Prostate gland (tissue), 2 donors: ENCODE data around the gene SAXO2. TPM values are rescaled to one million over a fixed set of nuclear protein-coding genes. Genes with fewer than 3 reads are reported as not detected.
"Not testable (repeated sequence)": the region's sequence is repeated elsewhere in the genome, so short reads cannot be mapped to it uniquely, and the experiment has no call there.

Source experiments
- DNase-seq: peaks from one replicate; pipeline ENCODE4 v3.0.0-alpha.2; 2019; ENCODE audit warnings: low spot score
- H3K27ac ChIP-seq, 2 donors: fragments of 200-600 bp; sonication (generic); 2 replicates each; pipeline ENCODE4 v1.5.1; 2017 to 2019
- H3K27me3 ChIP-seq: fragments of 200-600 bp; sonication (generic); replicated peaks from 2 replicates; pipeline ENCODE4 v1.5.1; 2019; ENCODE audit not compliant: insufficient read depth
- H3K36me3 ChIP-seq, 2 donors: fragments of 200-600 bp; sonication (generic); 1 replicate in 1 of 2; 2 replicates in 1 of 2; pipeline versions ENCODE4 v1.5.1 to v1.8.1; 2017 to 2019
- H3K4me1 ChIP-seq: fragments of 200-600 bp; sonication (generic); replicated peaks from 2 replicates; pipeline ENCODE4 v1.5.1; 2019
- H3K4me3 ChIP-seq, 2 donors: fragments of 200-600 bp; sonication (generic); 2 replicates each; pipeline ENCODE4 v1.5.1; 2017 to 2019
- H3K9me3 ChIP-seq: fragments of 200-600 bp; sonication (generic); 2 replicates; pipeline ENCODE4 v1.5.1; 2017
- POLR2A ChIP-seq: fragments of 450-650 bp; IDR thresholded peaks from one replicate; pipeline ENCODE4 v1.6.1; 2016; ENCODE audit warnings: antibody characterized with exemption, mild to moderate bottlenecking
- POLR2AphosphoS5 ChIP-seq: sonication (generic); formaldehyde crosslinking; IDR thresholded peaks from one replicate; pipeline ENCODE4 v1.6.1; 2017; ENCODE audit warnings: antibody characterized with exemption
- WGBS: methylation state at CpG from one replicate; pipeline ENCODE4 v1.1.5; 2018; 5-methylcytosine and 5-hydroxymethylcytosine counted together
- intact Hi-C: fragments of 100-400 bp; cut with DNase I; formaldehyde crosslinking; loops from one replicate; pipeline ENCODE4 v1.14.2; 2022
- total RNA-seq, 2 donors: library from RNA; depleted of rRNA; stranded (reverse); fragments of >200 nt; gene quantifications; one replicate each; pipeline ENCODE4 v1.1.0, GENCODE V29; 2016
- TF ChIP-seq, protein P1 (sequence below), 4 experiments: fragments of 200-600 bp in 2 of 4; fragments of 450-650 bp in 2 of 4; sonication (generic) in 2 of 4; IDR thresholded peaks; 1 replicate in 3 of 4; 2 replicates in 1 of 4; pipeline ENCODE4 v1.5.1; 2016 to 2019; ENCODE audit warnings: antibody characterized with exemption in 4 of 4, mild to moderate bottlenecking in 2 of 4, moderate library complexity in 2 of 4

SAXO2 gene
- total RNA-seq, 2 donors from 2014 or later = 4.0 to 4.3 TPM

- Histone ChIP-seq H3K4me1 (no peaks in the 10 kb centered on the region), H3K9me3 (no peaks in the 10 kb centered on the region), H3K27ac (no peak overlapping the region), H3K27me3 (no peaks in the 10 kb centered on the region), H3K36me3 (no peaks in the 10 kb centered on the region), H3K4me3 (no peak overlapping the region)
- TF ChIP-seq POLR2AphosphoS5 = no peak
- no peak for TF ChIP-seq POLR2A
- TF ChIP-seq, protein P1, sequence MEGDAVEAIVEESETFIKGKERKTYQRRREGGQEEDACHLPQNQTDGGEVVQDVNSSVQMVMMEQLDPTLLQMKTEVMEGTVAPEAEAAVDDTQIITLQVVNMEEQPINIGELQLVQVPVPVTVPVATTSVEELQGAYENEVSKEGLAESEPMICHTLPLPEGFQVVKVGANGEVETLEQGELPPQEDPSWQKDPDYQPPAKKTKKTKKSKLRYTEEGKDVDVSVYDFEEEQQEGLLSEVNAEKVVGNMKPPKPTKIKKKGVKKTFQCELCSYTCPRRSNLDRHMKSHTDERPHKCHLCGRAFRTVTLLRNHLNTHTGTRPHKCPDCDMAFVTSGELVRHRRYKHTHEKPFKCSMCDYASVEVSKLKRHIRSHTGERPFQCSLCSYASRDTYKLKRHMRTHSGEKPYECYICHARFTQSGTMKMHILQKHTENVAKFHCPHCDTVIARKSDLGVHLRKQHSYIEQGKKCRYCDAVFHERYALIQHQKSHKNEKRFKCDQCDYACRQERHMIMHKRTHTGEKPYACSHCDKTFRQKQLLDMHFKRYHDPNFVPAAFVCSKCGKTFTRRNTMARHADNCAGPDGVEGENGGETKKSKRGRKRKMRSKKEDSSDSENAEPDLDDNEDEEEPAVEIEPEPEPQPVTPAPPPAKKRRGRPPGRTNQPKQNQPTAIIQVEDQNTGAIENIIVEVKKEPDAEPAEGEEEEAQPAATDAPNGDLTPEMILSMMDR (IDR thresholded peaks at IDR 0.05) = no peak
- intact Hi-C loops = no loop called here
- no peak for DNase-seq
- WGBS = 84% methylated on average over 7 of the region's 9 CpGs
Observed at GRCh38 chr15:82314769-82315518, 52.3 kb downstream of the SAXO2 start.

DNA sequence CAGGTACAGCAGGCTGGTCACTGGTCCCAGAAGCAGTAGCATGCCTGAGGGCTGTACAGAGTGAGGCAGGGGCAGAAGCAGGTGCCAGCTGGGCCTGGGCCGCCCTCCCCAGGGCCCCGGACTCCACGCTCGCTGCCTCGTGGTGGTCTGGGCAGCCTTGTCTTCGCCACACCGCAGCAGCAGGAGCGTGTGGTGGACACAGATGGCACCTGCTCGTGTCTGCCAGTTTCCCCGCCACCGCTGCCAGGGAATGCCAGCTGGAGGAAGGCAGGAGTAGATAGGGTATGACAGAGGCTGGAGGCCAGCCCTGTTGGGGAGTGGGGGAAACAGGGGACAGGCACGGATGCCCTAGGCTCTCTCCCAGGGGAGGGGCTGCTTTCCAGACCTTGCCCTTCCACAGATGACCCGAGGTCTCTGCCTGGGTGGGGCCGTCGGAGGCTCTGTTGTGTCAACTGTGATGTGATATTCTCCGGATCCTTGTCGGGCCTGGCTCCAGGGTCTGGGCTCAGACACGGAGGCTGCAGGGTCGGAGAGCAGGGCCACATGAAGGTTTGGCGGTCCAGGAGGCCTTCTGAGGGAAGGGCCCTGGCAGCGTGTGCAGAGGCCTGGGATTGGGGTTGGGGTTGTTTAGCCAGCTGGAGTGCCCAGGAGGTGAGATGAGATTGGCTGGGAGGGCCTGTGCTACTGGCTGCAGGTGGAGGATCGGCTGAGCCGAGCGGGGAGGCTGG is 53.1 kb downstream of the SAXO2 start:
- Histone ChIP-seq H3K4me3 (no peak overlapping the region), H3K36me3 (no peaks in the 10 kb centered on the region), H3K9me3 (no peaks in the 10 kb centered on the region), H3K4me1 (no peaks in the 10 kb centered on the region), H3K27ac (no peak overlapping the region), H3K27me3 (no peaks in the 10 kb centered on the region)
- 84% methylated on average over 23 of the region's 24 CpGs for WGBS
- no peak for DNase-seq
- TF ChIP-seq, protein P1 (IDR thresholded peaks at IDR 0.05) = no peak
- no peak for TF ChIP-seq POLR2AphosphoS5
- no peak for TF ChIP-seq POLR2A
- intact Hi-C loops = no loop called here

- DNase-seq, H3K27me3 ChIP-seq, intact Hi-C loops, H3K9me3 ChIP-seq, H3K36me3 ChIP-seq, H3K27ac ChIP-seq, H3K4me1 ChIP-seq, H3K4me3 ChIP-seq: not testable (repeated sequence)
- WGBS = 97% methylated on average over 19 of the region's 23 CpGs
Observed at GRCh38 chr15:82316247-82317090, 53.9 kb downstream of the SAXO2 start.

DNA sequence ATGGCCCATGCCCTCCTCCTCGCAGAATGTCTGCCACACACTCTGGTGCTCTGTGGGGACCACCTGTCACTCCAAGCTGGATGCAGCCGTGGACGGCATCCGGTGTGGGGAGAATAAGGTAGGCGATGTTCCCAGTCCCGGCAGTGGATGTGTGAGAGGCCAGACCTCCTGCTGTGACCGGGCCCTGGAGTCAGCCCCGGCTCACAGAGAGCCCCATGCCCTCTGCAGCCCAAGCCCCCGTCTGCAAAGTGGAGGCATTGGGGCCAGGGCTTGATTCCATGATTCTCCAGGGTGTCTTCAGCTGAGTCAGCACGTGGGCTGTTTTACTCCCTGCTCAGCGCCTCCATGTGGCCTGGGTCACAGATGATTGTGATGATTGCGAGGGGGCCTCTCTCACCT is 54.5 kb downstream of the SAXO2 start:
- no peak for DNase-seq
- Histone ChIP-seq H3K27ac (no peak overlapping the region), H3K4me3 (no peak overlapping the region), H3K27me3 (no peaks in the 10 kb centered on the region), H3K36me3 (no peaks in the 10 kb centered on the region), H3K4me1 (no peaks in the 10 kb centered on the region), H3K9me3 (no peaks in the 10 kb centered on the region)
- no peak for TF ChIP-seq POLR2AphosphoS5
- whole genome bisulfite sequencing = 89% methylated on average over 12 of the region's 12 CpGs
- intact Hi-C loops = no loop called here

DNA sequence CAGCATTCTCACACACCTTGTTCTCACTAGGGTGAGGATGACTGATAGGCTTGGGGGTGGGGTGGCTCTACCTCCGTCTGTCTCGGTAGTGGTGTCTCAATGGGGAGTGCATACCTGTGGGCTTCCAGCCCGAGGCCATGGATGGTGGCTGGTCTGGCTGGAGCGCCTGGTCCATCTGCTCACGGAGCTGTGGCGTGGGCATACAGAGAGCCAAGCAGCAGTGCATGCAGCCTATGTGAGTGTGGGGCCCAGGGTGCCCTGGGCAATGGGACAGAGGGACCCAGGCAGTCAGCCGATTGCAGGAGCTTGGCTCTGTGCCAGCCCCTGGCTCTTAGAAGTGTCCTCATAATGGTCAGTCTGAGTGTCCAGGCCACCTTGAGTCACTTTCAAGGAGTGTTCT is 54.9 kb downstream of the SAXO2 start:
- DNase-seq, H3K4me3 ChIP-seq, intact Hi-C loops, H3K4me1 ChIP-seq, H3K27ac ChIP-seq, H3K9me3 ChIP-seq, H3K36me3 ChIP-seq, H3K27me3 ChIP-seq: not testable (repeated sequence)
- WGBS = 91% methylated on average over 5 of the region's 7 CpGs

- DNase-seq, intact Hi-C loops, H3K9me3 ChIP-seq, H3K4me1 ChIP-seq, H3K27me3 ChIP-seq, H3K4me3 ChIP-seq, H3K27ac ChIP-seq, H3K36me3 ChIP-seq: not testable (repeated sequence)
- WGBS = 90% methylated on average over 7 of the region's 8 CpGs
Observed at GRCh38 chr15:82318281-82318680, 55.7 kb downstream of the SAXO2 start.

DNA sequence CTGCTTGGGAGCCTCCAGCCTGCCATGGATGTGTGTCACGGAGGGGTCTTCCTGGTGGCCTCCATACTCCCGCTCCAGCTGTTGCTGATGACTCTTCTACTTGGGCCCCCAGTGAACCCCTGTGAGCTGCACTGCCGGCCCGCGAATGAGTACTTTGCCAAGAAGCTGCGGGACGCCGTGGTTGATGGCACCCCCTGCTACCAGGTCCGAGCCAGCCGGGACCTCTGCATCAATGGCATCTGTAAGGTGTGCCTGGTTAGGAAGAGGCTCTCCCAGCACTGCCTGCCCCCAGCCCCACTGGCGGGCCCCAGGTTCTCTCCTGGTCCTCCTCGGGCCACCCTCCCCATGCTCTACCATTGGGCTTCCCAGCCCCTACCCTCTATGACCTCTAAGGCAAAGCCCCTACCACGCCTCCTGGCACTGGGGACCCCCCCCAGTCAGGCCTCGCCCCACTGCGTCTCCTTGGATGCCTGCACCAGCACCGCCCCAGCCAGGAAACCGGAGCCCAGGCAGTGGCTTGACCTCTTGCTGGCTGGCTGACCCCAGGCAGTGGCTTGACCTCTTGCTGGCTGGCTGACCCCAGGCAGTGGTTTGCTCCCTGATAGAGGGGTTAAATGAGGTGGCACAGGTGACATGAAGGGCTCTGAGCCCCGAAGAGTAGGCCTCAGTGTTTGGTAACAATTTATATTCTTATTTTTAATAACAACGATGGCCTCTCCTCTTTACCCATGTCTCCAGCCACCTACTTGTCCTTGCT is 57.1 kb downstream of the SAXO2 start:
- DNase-seq, H3K4me3 ChIP-seq, H3K4me1 ChIP-seq, H3K9me3 ChIP-seq, H3K36me3 ChIP-seq, intact Hi-C loops, H3K27me3 ChIP-seq, H3K27ac ChIP-seq: not testable (repeated sequence)
- WGBS = 84% methylated on average over 7 of the region's 19 CpGs

- intact Hi-C loops, DNase-seq, H3K9me3 ChIP-seq, H3K4me3 ChIP-seq, H3K4me1 ChIP-seq, H3K27me3 ChIP-seq, H3K36me3 ChIP-seq, H3K27ac ChIP-seq: not testable (repeated sequence)
- no CpG with 5 or more reads among the region's 6 CpGs for whole genome bisulfite sequencing
Observed at GRCh38 chr15:82320861-82321260, 58.2 kb downstream of the SAXO2 start.

DNA sequence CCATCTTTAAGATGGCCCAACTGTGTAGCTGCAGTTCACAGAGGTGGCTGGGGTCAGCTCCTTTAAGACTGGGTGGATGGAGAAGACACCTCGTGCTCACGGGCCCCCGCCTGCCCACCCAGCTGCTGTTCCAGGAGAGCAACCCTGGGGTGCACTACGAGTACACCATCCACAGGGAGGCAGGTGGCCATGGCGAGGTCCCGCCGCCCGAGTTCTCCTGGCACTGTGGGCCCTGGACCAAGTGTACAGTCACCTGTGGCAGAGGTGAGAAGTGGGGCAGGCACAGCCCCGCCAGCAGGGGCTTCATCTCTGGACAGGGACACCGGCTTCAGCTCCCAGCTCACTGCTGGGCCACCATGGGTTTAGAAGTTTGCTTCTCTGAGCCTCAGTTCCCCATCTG is 59.9 kb downstream of the SAXO2 start:
- H3K27ac ChIP-seq, H3K9me3 ChIP-seq, H3K4me1 ChIP-seq, H3K36me3 ChIP-seq, H3K4me3 ChIP-seq, H3K27me3 ChIP-seq, intact Hi-C loops, DNase-seq: not testable (repeated sequence)
- WGBS = no CpG with 5 or more reads among the region's 10 CpGs
